IMR-90 (cell line): ENCODE results near the gene KLHDC10. TPM values are rescaled to one million over a fixed set of nuclear protein-coding genes. Genes with fewer than 3 reads are reported as not detected.

Experiments
- ATAC-seq: fragments of 200-7000 bp; cut with Tn5 transposase; 2 replicates; pipeline ENCODE4 v1.9.1; 2020; ENCODE audit warnings: low read depth, mild to moderate bottlenecking, moderate library complexity
- BruUV-seq: library from RNA; stranded (reverse); fragments of 400-500 nt; replicated peaks from 2 replicates; lab custom pipeline; 2021; lab: Mats Ljungman, UMichigan
- CTCF ChIA-PET: fragments of 300-600 bp; formaldehyde crosslinking; extraction: SDS; loops from one replicate; lab custom pipeline; 2021; ENCODE audit warnings: antibody characterized with exemption; lab: Yijun Ruan, JAX
- POLR2A ChIA-PET: fragments of 300-600 bp; sonication (Branson Sonifier 250); formaldehyde crosslinking; loops from one replicate; lab custom pipeline; 2022; ENCODE audit warnings: antibody characterized with exemption; ENCODE audit not compliant: unreplicated experiment; lab: Charles Lee
- DNase-seq: peaks from one replicate; pipeline ENCODE4 v3.0.0; 2013
- H2AFZ ChIP-seq: replicated peaks from 2 replicates; pipeline ENCODE3; 2013; ENCODE audit warnings: low read length, mild to moderate bottlenecking; ENCODE audit not compliant: poor library complexity
- H2AK5ac ChIP-seq: 2 replicates; pipeline ENCODE4 v1.6.1; 2013; ENCODE audit warnings: low read depth, low read length, inconsistent platforms
- H2AK9ac ChIP-seq: replicated peaks from 2 replicates; pipeline ENCODE3; 2013; ENCODE audit warnings: mild to moderate bottlenecking, low read depth, low read length, moderate library complexity; ENCODE audit not compliant: poor library complexity
- H2BK120ac ChIP-seq: 2 replicates; pipeline ENCODE4 v1.6.1; 2013; ENCODE audit warnings: low read depth, low read length, inconsistent platforms
- H2BK15ac ChIP-seq: 3 replicates; pipeline ENCODE4 v1.6.1; 2013; ENCODE audit warnings: low read depth, low read length, inconsistent platforms
- H2BK20ac ChIP-seq: 2 replicates; pipeline ENCODE4 v1.6.1; 2013; ENCODE audit warnings: low read depth, mild to moderate bottlenecking, inconsistent platforms, low read length, moderate library complexity
- H2BK5ac ChIP-seq: 2 replicates; pipeline ENCODE4 v1.6.1; 2013; ENCODE audit warnings: mild to moderate bottlenecking, low read depth, low read length, inconsistent platforms; ENCODE audit not compliant: poor library complexity, severe bottlenecking
- H3K14ac ChIP-seq: replicated peaks from 2 replicates; pipeline ENCODE4 v1.6.1; 2013; ENCODE audit warnings: low read depth, low read length, inconsistent platforms
- H3K18ac ChIP-seq: 2 replicates; pipeline ENCODE4 v1.6.1; 2013; ENCODE audit warnings: low read depth, low read length, control low read depth
- H3K23ac ChIP-seq: 2 replicates; pipeline ENCODE4 v1.6.1; 2013; ENCODE audit warnings: low read depth, low read length, inconsistent platforms
- H3K27ac ChIP-seq: 2 replicates; pipeline ENCODE4 v1.5.1; 2013; ENCODE audit warnings: mild to moderate bottlenecking, control low read depth, low read length; ENCODE audit not compliant: insufficient read depth
- H3K27me3 ChIP-seq: 2 replicates; pipeline ENCODE4 v1.6.1; 2013; ENCODE audit warnings: low read length; ENCODE audit not compliant: control insufficient read depth, insufficient read depth
- H3K36me3 ChIP-seq: 2 replicates; pipeline ENCODE4 v1.6.1; 2013; ENCODE audit warnings: low read length, mixed read lengths; ENCODE audit not compliant: control insufficient read depth, insufficient read depth
- H3K4ac ChIP-seq: 2 replicates; pipeline ENCODE4 v1.6.1; 2013; ENCODE audit warnings: low read depth, low read length, inconsistent platforms
- H3K4me1 ChIP-seq: 2 replicates; pipeline ENCODE4 v1.6.1; 2013; ENCODE audit warnings: low read length, mixed read lengths; ENCODE audit not compliant: control insufficient read depth, insufficient read depth
- H3K4me2 ChIP-seq: 2 replicates; pipeline ENCODE4 v1.6.1; 2013; ENCODE audit warnings: low read depth, mild to moderate bottlenecking, control low read depth, low read length, moderate library complexity
- H3K4me3 ChIP-seq: 2 replicates; pipeline ENCODE4 v1.5.1; 2013; ENCODE audit warnings: low read depth, mild to moderate bottlenecking, control low read depth, low read length, moderate library complexity; ENCODE audit not compliant: insufficient read depth
- H3K56ac ChIP-seq: 2 replicates; pipeline ENCODE4 v1.6.1; 2013; ENCODE audit warnings: low read length, inconsistent platforms; ENCODE audit not compliant: insufficient read depth; ENCODE audit errors: extremely low read depth
- H3K79me1 ChIP-seq, 2 experiments: 2 replicates each; pipeline ENCODE4 v1.6.1; 2013; ENCODE audit warnings: low read length in 2 of 2, inconsistent platforms in 1 of 2, low read depth in 1 of 2
- H3K9ac ChIP-seq: 2 replicates; pipeline ENCODE4 v1.6.1; 2013; ENCODE audit warnings: low read depth, low read length, control low read depth
- H3K9me1 ChIP-seq: 2 replicates; pipeline ENCODE4 v1.6.1; 2013; ENCODE audit warnings: low read length, inconsistent platforms; ENCODE audit not compliant: insufficient read depth
- H3K9me3 ChIP-seq: 2 replicates; pipeline ENCODE4 v1.6.1; 2013; ENCODE audit warnings: low read length; ENCODE audit not compliant: control insufficient read depth, insufficient read depth
- H4K20me1 ChIP-seq: 2 replicates; pipeline ENCODE4 v1.6.1; 2013; ENCODE audit warnings: low read length, inconsistent platforms; ENCODE audit not compliant: insufficient read depth
- H4K5ac ChIP-seq: 2 replicates; pipeline ENCODE4 v1.6.1; 2013; ENCODE audit warnings: mild to moderate bottlenecking, low read depth, low read length, control low read depth
- H4K8ac ChIP-seq, 2 experiments: 2 replicates each; pipeline ENCODE4 v1.6.1; 2013; ENCODE audit warnings: low read depth in 2 of 2, low read length in 2 of 2, control low read depth in 1 of 2, inconsistent platforms in 1 of 2
- H4K91ac ChIP-seq: 2 replicates; pipeline ENCODE4 v1.6.1; 2013; ENCODE audit warnings: low read depth, low read length, inconsistent platforms; ENCODE audit not compliant: insufficient read depth
- CEBPB ChIP-seq: IDR thresholded peaks from 2 replicates; pipeline ENCODE4 v1.6.1; 2012; ENCODE audit warnings: low read depth, low read length, improper control_type of control experiment
- ELK1 ChIP-seq: fragments of 150-350 bp; IDR thresholded peaks from 2 replicates; pipeline ENCODE4 v1.6.1; 2016; ENCODE audit warnings: low read depth, mild to moderate bottlenecking, low read length, moderate library complexity, borderline replicate concordance
- POLR2A ChIP-seq: IDR thresholded peaks from 2 replicates; pipeline ENCODE4 v1.6.1; 2012; ENCODE audit warnings: mild to moderate bottlenecking, low read depth, low read length
- SMC3 ChIP-seq: fragments of 150-350 bp; IDR thresholded peaks from 2 replicates; pipeline ENCODE4 v1.6.1; 2016; ENCODE audit warnings: low read depth, mild to moderate bottlenecking, antibody characterized with exemption, low read length, moderate library complexity
- WGBS, 2 experiments: methylation state at CpG; one replicate each; pipeline versions ENCODE4 v1.1.5 to v1.1.7; 2013; ENCODE audit warnings: missing lambda C conversion rate in 2 of 2; ENCODE audit not compliant: insufficient read length in 1 of 2; ENCODE audit errors: extremely low coverage in 2 of 2; 5-methylcytosine and 5-hydroxymethylcytosine counted together
- dilution Hi-C: fragments of 300-500 bp; cut with HindIII; formaldehyde crosslinking; loops from one replicate; pipeline ENCODE4 v1.14.3; 2018; ENCODE audit warnings: low sequenced_read_pairs; ENCODE audit not compliant: unreplicated experiment
- in situ Hi-C: fragments of 300-500 bp; cut with MboI; formaldehyde crosslinking; loops from 3 replicates; pipeline ENCODE4 v1.14.3; 2019; ENCODE audit warnings: low sequenced_read_pairs, inconsistent platforms, mixed read lengths
- intact Hi-C: fragments of 100-400 bp; cut with micrococcal nuclease; formaldehyde crosslinking; loops from 2 replicates; pipeline ENCODE4 v1.10.0; 2022
- polyA plus RNA-seq, 3 experiments: library from polyadenylated mRNA; depleted of rRNA; stranded (reverse); fragments of >200 nt; gene quantifications; 2 replicates each; pipeline ENCODE4 v1.2.3, GENCODE V29; 2012; ENCODE audit warnings: low replicate concordance in 1 of 3
- total RNA-seq: library from RNA; depleted of rRNA; stranded (reverse); fragments of >200 nt; gene quantifications from 2 replicates; pipeline ENCODE4 v1.2.3, GENCODE V29; 2012
- TF ChIP-seq, protein P1 (sequence below): conservative IDR thresholded peaks from 2 replicates; pipeline ENCODE4 v1.5.1; 2012; ENCODE audit warnings: mild to moderate bottlenecking, low read depth, low read length, improper control_type of control experiment

Gene KLHDC10
- total and polyA plus RNA-seq, 2 of the 4 experiments (the other 2 are of a cell fraction): 12.4 to 27.1 TPM

DNA sequence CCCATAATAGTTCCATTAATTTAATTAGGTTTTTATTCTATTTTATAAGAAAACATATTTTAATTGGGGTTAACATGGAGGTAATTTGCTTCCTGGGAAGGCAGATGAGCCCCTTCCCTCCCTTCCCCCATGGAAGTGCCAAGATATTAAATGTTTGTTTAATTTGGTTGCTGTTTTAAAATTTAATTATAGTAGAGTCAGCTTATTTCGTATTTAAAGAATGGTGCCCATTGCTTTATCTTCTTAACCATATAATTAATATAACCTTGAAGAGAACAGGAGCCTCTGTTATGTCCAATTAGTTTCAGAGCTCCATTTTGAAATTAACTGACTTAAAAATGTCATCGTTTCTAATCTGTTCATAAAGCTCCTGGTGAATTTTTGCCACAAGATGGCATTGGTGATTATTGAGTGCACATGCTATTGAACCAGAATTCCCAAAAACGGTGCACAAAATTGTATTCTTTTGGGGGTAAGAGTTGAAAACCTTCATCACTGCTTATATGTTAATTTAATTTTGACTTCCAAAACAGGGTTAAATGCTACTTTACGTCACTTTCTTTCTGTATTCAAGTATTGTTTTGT, 26.0 kb downstream of the KLHDC10 start:
- Histone ChIP-seq H3K9me1 (no peaks in the 10 kb centered on the region; the same call in 1 of the 2 replicates), H3K27me3 (no peaks in the 10 kb centered on the region), H2AK9ac (no peak overlapping the region), H3K79me1 (peaks cover 15 to 45% of the 10 kb centered on the region in 2 experiments), H2BK120ac (no peak overlapping the region), H2BK5ac (no peak overlapping the region), H3K18ac (no peak overlapping the region), H3K4me2 (no peak overlapping the region), H2BK20ac (no peak overlapping the region), H3K27ac (no peak overlapping the region), H4K8ac (no peak overlapping the region), H3K4me1 (0 out of 2 replicates have a peak, but pooled peaks cover 1% of the 10 kb centered on the region), H3K9ac (no peak overlapping the region), H2AFZ (no peak overlapping the region), H4K91ac (no peak overlapping the region), H3K56ac (no peak overlapping the region), H3K36me3 (peaks cover 2% of the 10 kb centered on the region; the same call in 1 of the 2 replicates), H3K4me3 (no peak overlapping the region), H2AK5ac (no peak overlapping the region), H3K9me3 (no peaks in the 10 kb centered on the region), H3K23ac (no peak overlapping the region), H4K20me1 (peaks cover 4% of the 10 kb centered on the region; the same call in 1 of the 2 replicates), H2BK15ac (no peak overlapping the region), H4K5ac (no peak overlapping the region), H3K14ac (no peak overlapping the region), H3K4ac (no peak overlapping the region)
- no CpG with 5 or more reads among the region's 4 CpGs for WGBS, 2 experiments
- DNase-seq (no peak), ATAC-seq (no peak)
- intact Hi-C loops: no loop called here
- dilution Hi-C loops: no loop called here
- TF ChIP-seq SMC3 (0 out of 2 replicates have a peak, but pooled peaks have one; percentile 6), CEBPB (no peak), POLR2A (no peak), ELK1 (no peak)
- TF ChIP-seq, protein P1, sequence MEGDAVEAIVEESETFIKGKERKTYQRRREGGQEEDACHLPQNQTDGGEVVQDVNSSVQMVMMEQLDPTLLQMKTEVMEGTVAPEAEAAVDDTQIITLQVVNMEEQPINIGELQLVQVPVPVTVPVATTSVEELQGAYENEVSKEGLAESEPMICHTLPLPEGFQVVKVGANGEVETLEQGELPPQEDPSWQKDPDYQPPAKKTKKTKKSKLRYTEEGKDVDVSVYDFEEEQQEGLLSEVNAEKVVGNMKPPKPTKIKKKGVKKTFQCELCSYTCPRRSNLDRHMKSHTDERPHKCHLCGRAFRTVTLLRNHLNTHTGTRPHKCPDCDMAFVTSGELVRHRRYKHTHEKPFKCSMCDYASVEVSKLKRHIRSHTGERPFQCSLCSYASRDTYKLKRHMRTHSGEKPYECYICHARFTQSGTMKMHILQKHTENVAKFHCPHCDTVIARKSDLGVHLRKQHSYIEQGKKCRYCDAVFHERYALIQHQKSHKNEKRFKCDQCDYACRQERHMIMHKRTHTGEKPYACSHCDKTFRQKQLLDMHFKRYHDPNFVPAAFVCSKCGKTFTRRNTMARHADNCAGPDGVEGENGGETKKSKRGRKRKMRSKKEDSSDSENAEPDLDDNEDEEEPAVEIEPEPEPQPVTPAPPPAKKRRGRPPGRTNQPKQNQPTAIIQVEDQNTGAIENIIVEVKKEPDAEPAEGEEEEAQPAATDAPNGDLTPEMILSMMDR: peak; percentile 38
- in situ Hi-C loops: no loop called here
- POLR2A ChIA-PET: no interaction called here
- no TSS peak for BruUV-seq
- CTCF ChIA-PET: interaction anchor here (0.6 to 2.1 kb wide), 8 partner anchors 9 to 198 kb away, joined by 3 to 7 read pairs (median 4); partner anchors contain the start of gene KLHDC10
